Activated CD4-positive, alpha-beta T cell treated with anti-CD3 and anti-CD28 coated beads, Interleukin-2, amount 10 ng/mL, durations not matched to agents 7 days and 5 days (primary cell): ENCODE measurements around the gene PAX8. TPM values are rescaled to one million over a fixed set of nuclear protein-coding genes. Genes with fewer than 3 reads are reported as not detected.
A peak's percentile ranks its signal among the peaks of the same experiment; 100 is the strongest.

ENCODE experiments used
- CTCF ChIA-PET: fragments of 350-600 bp; sonication (Branson Sonifier 250); formaldehyde crosslinking; loops from one replicate; lab custom pipeline; 2021; ENCODE audit warnings: antibody characterized with exemption; lab: Charles Lee
- POLR2A ChIA-PET: fragments of 350-600 bp; sonication (Branson Sonifier 250); formaldehyde crosslinking; loops from one replicate; lab custom pipeline; 2021; ENCODE audit warnings: antibody characterized with exemption; lab: Charles Lee
- DNase-seq: peaks from one replicate; pipeline ENCODE4 v3.0.0-alpha.2; 2020
- H3K27ac Mint-ChIP-seq: one replicate; pipeline ENCODE4 v1.8.0; 2021; ENCODE audit warnings: mild to moderate bottlenecking, moderate library complexity, mixed read lengths
- H3K27me3 Mint-ChIP-seq: one replicate; pipeline ENCODE4 v1.8.0; 2021; ENCODE audit warnings: mixed read lengths
- H3K36me3 Mint-ChIP-seq: one replicate; pipeline ENCODE4 v1.8.0; 2021; ENCODE audit warnings: low read depth, mixed read lengths
- H3K4me1 Mint-ChIP-seq: one replicate; pipeline ENCODE4 v1.8.0; 2021; ENCODE audit warnings: mixed read lengths
- H3K4me3 Mint-ChIP-seq: one replicate; pipeline ENCODE4 v1.8.0; 2021; ENCODE audit warnings: mild to moderate bottlenecking, moderate library complexity, mixed read lengths
- H3K9me3 Mint-ChIP-seq: one replicate; pipeline ENCODE4 v1.8.0; 2021; ENCODE audit warnings: mixed read lengths
- total RNA-seq, 2 experiments: library from RNA; stranded (reverse); gene quantifications; one replicate each; pipeline ENCODE4 v1.2.3, GENCODE V29; 2021

Gene PAX8
- total RNA-seq, 2 experiments from 2014 or later: 0.69 to 0.74 TPM

DNA sequence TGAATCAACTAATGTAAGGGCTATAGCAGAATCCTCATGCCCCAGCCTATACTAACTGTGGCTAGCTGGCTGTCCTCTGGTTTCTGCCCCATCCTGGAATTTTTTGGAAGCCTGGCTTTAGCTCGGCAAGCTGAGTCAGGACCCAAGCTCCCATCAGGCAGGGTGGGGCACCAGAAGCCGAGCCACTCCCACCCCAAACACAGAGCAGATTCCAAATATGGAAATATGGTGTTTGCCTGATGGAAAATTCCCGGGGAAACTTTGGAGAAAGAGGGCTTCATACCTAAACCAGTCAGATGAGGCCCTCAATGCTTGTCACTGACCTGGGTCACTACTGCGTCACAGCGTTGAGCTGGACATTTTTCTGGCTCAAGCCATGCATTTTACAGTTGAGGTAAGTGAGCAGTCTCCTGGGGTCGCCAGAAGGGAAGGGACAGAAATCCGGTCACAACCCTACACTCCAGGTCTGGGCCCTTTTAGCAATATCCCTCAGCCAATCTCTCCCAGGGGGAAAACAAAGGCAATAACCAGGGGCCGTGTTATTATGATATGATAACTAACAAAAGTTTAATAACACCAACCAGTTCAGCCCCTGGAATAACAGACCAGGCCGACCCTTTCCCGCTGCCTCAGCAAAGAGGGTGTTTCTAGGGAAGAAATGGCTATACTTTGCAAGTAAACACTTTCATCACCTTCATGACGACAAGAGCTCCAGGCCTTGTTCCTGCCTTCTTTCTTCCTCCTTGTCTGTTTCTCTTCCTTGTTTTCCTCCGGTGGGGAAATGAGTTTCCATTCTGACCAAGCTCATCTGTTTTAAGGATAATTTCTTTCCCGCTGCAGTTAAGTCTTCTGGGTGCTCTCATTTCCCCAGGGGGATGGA lies 67.3 kb downstream of the PAX8 start:
- peaks cover 10% of the 10 kb centered on the region for H3K4me1 Mint-ChIP-seq

DNA sequence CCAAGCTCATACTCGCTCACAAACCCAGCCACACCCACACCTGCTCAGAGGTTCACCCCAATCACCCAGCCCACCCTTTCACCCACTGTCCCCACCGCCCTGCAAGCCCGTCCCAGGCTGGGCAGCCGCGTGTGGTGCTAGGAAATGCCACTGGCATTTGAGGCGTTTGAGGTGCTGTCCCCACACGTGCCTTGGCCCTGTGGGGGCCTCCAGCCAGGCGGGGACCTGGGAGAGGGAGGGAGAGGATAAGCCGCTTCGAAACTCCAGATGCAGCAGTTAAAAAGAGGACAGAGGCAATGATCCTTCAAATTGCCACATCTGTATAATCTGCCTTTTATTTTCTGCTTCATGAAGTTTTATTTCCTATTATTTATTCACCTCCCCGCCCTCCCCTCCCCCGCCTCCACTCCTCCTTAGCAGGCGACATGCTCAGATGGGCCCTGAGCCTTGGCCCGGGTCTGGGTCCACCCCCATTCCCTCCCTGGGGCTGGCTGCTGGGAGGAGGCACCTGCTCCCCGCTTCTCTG lies 69.0 kb downstream of the PAX8 start:
- ChIA-PET POLR2A (no interaction called here), CTCF (interaction anchor here (1.3 kb wide), 1 partner anchor 11 kb away, joined by 3 read pairs; no protein-coding TSS in a partner anchor)
- H3K27me3 Mint-ChIP-seq: no peaks in the 10 kb centered on the region
- no peak overlapping the region for H3K27ac Mint-ChIP-seq
- no peaks in the 10 kb centered on the region for H3K36me3 Mint-ChIP-seq
- no peak for DNase-seq
- H3K9me3 Mint-ChIP-seq: no peaks in the 10 kb centered on the region
- H3K4me1 Mint-ChIP-seq: peaks cover 8% of the 10 kb centered on the region
- no peak overlapping the region for H3K4me3 Mint-ChIP-seq

More for the DNA sequence above, 67.3 kb downstream of the PAX8 start:
- ChIA-PET POLR2A (no interaction called here), CTCF (interaction anchor here (2.3 kb wide), 1 partner anchor 11 kb away, joined by 13 read pairs; no protein-coding TSS in a partner anchor)
- H3K9me3 Mint-ChIP-seq: no peaks in the 10 kb centered on the region
- no peak overlapping the region for H3K27ac Mint-ChIP-seq
- no peaks in the 10 kb centered on the region for H3K36me3 Mint-ChIP-seq
- DNase-seq: no peak
- H3K27me3 Mint-ChIP-seq: no peaks in the 10 kb centered on the region
- H3K4me3 Mint-ChIP-seq: no peak overlapping the region

DNA sequence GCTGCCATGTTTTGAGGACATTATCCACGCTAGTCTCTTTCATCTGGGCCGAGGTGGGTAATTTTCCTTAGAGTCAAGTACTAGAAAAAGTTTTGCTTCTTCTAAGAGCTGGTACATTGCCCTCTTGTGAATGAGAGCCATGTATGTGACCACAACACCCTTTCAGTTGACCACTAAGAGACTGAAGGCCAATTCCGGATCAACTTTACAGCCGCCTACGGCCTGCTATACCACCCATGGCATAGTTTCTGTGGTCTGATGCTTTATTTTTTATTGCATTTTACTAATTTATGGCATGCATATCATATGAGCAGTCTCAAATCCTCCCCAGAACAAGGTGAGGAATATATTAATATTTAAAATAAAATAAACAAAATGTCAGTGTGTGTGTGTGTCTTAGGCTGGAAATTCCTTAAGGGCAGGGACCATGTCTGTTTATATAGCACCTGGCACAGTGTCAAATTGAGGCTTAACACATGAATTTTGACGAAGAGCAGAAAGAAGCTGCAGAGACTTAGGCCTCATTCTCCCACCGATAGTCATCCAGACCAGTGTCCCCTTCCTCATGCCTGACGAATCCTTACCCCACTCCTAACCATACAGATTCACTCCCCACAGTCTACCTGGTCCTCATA lies 69.6 kb downstream of the PAX8 start:
- H3K36me3 Mint-ChIP-seq: peaks cover 3% of the 10 kb centered on the region
- ChIA-PET POLR2A (no interaction called here), CTCF (interaction anchor here (0.5 to 1.3 kb wide), 2 partner anchors 11 to 71 kb away, joined by 3 read pairs; no protein-coding TSS in a partner anchor)
- no peak for DNase-seq
- H3K4me3 Mint-ChIP-seq: no peak overlapping the region
- H3K27me3 Mint-ChIP-seq: no peaks in the 10 kb centered on the region
- peaks cover 4% of the 10 kb centered on the region for H3K4me1 Mint-ChIP-seq
- H3K9me3 Mint-ChIP-seq: no peaks in the 10 kb centered on the region
- no peak overlapping the region for H3K27ac Mint-ChIP-seq

DNA sequence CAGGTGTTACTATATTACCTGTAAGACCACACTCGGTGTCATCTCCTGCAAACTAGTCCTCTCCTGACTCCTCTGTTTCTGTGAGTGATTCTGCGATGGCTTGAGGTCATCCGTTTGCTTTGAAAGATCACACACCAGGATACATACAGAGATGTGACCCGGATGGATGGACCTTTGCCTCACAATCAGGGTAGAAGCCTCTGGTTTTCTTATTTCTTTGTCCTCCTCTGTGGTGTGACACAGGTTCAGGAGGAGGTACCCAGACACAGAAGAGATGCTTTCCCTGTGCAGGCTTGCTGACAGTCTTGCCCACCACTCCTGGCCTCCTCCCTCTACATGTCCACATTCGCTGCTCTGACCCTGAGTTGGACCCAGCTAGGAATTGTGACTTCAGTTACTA lies 70.3 kb downstream of the PAX8 start:
- Mint-ChIP-seq H3K27ac (peak overlapping the region; percentile 0), H3K36me3 (peaks cover 7% of the 10 kb centered on the region), H3K4me1 (peaks cover 5% of the 10 kb centered on the region), H3K9me3 (no peaks in the 10 kb centered on the region), H3K27me3 (no peaks in the 10 kb centered on the region), H3K4me3 (no peak overlapping the region)
- ChIA-PET POLR2A (no interaction called here), CTCF (interaction anchor here (0.5 to 1.3 kb wide), 2 partner anchors 10 to 70 kb away, joined by 3 read pairs; no protein-coding TSS in a partner anchor)
- no peak for DNase-seq

DNA sequence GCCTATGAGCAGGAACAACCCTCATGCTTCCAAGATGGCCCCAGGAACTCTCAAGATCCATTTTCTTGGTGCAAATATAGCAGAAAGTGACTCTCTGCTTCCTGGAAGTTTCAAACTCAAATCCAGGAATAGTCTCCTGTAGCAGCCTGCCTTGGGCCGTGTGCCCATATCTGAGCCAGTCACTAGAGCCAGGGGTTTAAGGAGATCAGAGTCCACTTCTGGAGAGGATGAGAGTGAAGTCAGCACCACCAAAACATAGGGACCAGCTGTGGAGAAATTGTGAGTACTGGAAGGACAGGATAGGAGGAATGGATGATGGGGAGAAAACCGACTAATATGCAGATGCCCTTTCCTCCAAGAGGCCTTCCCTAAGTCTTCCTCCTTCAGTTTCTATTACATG lies 71.7 kb downstream of the PAX8 start:
- Mint-ChIP-seq H3K4me1 (peaks cover 10% of the 10 kb centered on the region), H3K9me3 (no peaks in the 10 kb centered on the region), H3K27ac (peak overlapping the region; percentile 38), H3K4me3 (no peak overlapping the region), H3K27me3 (no peaks in the 10 kb centered on the region), H3K36me3 (peaks cover 16% of the 10 kb centered on the region)
- CTCF ChIA-PET: interaction anchor here (1.0 to 7.1 kb wide), 5 partner anchors 10 to 158 kb away, joined by 4 to 51 read pairs (median 4); partner anchors contain the start of gene PSD4
- DNase-seq: no peak
- POLR2A ChIA-PET: interaction anchor here (0.6 kb wide), 1 partner anchor 50 kb away, joined by 3 read pairs; no protein-coding TSS in a partner anchor

DNA sequence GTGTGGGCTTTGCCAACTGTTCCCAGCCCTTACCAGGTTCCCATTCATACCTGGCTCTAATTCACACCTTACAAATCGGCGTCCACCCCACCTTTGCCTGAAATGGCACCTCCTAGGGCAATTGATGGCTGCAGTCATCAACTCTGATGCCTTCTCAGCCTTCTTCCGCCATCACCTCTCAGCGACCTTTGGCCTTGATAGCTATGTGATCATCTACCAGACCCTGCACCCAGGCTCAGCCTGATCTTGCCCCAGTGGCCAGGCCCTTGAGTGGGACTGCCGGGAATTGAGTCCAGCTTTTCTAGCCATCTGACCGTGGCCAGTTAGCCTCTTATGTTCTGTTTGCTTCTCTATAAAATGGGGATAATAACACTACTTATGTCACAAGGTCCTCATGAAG lies 72.5 kb downstream of the PAX8 start:
- no peaks in the 10 kb centered on the region for H3K27me3 Mint-ChIP-seq
- H3K27ac Mint-ChIP-seq: no peak overlapping the region
- peaks cover 10% of the 10 kb centered on the region for H3K4me1 Mint-ChIP-seq
- no peaks in the 10 kb centered on the region for H3K9me3 Mint-ChIP-seq
- no peak for DNase-seq
- ChIA-PET POLR2A (no interaction called here), CTCF (interaction anchor here (0.7 to 7.1 kb wide), 12 partner anchors 9 to 184 kb away, joined by 3 to 51 read pairs (median 6); partner anchors contain the start of gene PSD4)
- H3K4me3 Mint-ChIP-seq: no peak overlapping the region
- H3K36me3 Mint-ChIP-seq: peaks cover 19% of the 10 kb centered on the region

DNA sequence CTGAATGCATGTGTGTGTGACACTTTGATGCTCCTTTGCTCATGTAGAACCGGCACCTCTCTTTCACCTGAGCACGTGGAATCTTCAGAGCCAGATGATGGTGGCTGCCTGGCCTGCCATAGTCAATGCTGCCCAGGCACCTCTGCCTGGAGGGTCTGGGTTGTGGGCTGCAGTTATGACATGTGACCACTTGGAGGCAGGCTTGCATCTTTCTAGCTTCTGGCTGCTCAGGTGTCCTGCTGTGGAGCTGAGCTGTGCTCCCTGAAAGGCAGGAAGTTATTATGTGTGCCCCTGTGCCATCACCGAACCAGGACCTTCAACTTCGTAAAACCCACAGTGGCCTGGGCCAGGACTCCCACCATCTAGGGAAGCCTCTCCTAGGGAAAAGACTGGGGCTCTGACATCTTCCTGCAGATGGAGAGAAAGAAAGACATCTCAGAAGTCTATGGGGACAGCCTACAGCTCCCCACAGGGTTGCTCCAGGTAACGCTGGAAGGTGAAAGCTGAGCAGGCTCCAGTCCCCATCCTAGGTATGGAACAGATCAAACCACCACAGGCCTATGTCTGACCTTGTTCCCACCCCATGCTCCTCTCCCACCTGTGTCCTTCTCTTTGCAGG lies 74.7 kb downstream of the PAX8 start:
- DNase-seq: peak; percentile 80
- no peaks in the 10 kb centered on the region for H3K27me3 Mint-ChIP-seq
- H3K4me1 Mint-ChIP-seq: peaks cover 12% of the 10 kb centered on the region
- CTCF ChIA-PET: interaction anchor here (0.6 to 7.1 kb wide), 20 partner anchors 10 to 186 kb away, joined by 3 to 51 read pairs (median 4); no protein-coding TSS in a partner anchor
- peaks cover 38% of the 10 kb centered on the region for H3K36me3 Mint-ChIP-seq
- POLR2A ChIA-PET: interaction anchor here (0.6 kb wide), 1 partner anchor 20 kb away, joined by 3 read pairs; no protein-coding TSS in a partner anchor
- no peaks in the 10 kb centered on the region for H3K9me3 Mint-ChIP-seq
- H3K4me3 Mint-ChIP-seq: no peak overlapping the region
- H3K27ac Mint-ChIP-seq: peak overlapping the region; percentile 65

DNA sequence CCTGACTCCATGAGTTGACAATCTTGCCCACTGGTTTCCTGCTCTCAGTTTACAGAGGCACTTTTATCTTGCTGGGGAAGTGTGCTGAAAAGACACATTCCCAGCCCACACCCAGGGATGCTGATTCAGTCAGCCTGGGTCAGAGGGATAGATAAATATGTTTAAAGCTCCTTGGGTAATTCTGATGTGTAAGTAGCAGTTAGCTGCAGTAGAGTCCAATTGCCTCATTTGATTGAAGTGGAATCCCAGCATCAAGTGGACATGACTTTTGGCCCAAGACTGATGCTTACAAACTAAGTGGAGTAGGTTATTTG lies 75.5 kb downstream of the PAX8 start:
- Mint-ChIP-seq H3K27ac (no peak overlapping the region), H3K27me3 (no peaks in the 10 kb centered on the region), H3K4me3 (no peak overlapping the region), H3K36me3 (peaks cover 40% of the 10 kb centered on the region), H3K9me3 (no peaks in the 10 kb centered on the region), H3K4me1 (peaks cover 15% of the 10 kb centered on the region)
- ChIA-PET CTCF (interaction anchor here (1.1 to 7.1 kb wide), 8 partner anchors 10 to 123 kb away, joined by 4 to 51 read pairs (median 6); no protein-coding TSS in a partner anchor), POLR2A (interaction anchor here (0.5 kb wide), 1 partner anchor 65 kb away, joined by 3 read pairs; no protein-coding TSS in a partner anchor)
- DNase-seq: no peak

DNA sequence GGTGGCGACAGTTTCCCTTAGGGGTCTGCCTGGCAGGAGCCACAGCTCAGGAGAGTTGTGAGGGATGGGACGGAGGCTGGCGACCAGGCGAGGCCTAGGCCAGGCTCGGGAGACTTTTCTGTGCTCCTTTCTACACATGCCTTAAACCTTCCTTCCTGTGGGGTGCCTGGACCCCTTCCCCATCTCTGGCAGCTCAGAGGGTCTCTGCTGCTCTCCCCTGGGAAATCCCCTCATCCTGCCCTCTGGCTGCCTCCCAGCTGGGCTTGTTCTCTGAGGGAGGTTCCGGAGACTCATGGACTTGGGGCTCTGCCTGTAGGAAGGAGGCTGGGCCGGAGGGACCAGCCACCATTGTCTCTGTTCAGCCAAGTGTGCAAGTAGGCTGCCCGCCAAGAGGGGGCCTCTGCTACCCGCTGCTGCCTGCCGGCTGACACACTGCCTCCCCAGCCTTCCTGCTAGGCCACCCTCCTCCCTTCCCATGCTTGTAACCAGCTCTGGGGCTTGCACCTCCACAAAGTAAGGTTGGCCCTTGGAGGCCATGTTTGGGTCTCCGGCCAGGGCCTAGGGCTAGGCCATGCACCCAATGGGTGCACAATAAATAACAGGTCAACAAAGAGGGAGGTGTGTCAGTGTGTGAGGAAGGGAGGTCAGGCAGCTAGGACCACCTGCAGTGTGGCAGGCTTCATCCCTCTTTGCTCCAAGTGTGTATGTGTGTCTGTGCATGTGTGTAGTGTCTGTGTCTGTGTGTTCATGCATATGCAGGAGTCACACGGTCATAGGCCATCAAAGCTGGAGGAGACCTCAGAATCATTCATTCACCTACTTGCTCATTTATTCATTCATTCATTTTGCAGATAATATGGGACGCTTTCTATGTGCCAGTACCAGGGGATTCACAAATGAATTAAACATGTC lies 76.2 kb downstream of the PAX8 start:
- no peaks in the 10 kb centered on the region for H3K27me3 Mint-ChIP-seq
- no peak overlapping the region for H3K27ac Mint-ChIP-seq
- H3K9me3 Mint-ChIP-seq: no peaks in the 10 kb centered on the region
- no peak overlapping the region for H3K4me3 Mint-ChIP-seq
- ChIA-PET POLR2A (no interaction called here), CTCF (interaction anchor here (0.6 to 7.1 kb wide), 9 partner anchors 9 to 261 kb away, joined by 3 to 51 read pairs (median 5); no protein-coding TSS in a partner anchor)
- H3K36me3 Mint-ChIP-seq: peaks cover 45% of the 10 kb centered on the region
- H3K4me1 Mint-ChIP-seq: peaks cover 19% of the 10 kb centered on the region
- no peak for DNase-seq

DNA sequence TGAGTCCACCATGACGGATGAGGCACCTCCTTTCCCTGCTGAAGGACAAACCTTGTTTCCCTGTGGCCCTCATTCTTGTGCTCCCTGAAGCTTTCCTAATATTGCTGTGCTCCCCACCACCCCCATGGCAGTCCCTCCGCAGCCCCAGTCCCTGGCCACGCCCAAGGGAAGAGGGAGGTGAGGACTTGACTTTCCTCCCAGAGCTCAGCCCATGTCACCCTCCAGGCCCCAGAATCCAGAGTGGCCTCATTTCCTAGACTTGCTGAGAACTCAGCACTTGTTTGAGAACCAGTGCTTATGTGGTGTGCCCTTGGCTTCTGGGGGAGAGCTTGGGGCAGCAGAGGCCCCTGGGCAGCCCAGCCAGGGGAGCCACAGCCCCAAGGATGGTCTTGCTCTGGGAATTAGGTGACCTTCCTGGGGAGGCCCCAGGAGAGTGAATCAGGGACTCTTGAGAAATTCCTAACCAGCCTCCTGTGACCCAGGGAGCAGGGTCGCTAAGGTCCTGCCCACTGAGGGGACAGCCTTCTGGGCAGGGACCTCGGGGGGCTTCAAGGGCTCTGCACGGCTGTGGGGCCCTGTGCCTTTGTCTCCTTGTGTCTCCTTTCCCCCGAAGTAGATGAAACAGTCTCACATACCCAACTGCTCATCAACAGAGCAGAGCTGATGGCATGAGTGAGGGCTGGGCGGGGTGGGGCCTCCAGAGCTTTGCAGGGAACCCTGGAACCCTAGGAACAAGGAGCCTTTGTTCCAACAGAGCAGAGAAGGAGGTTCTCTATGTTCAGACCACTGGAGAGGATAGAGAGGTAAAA lies 77.0 kb downstream of the PAX8 start:
- Mint-ChIP-seq H3K4me3 (no peak overlapping the region), H3K36me3 (peaks cover 54% of the 10 kb centered on the region), H3K4me1 (peaks cover 24% of the 10 kb centered on the region), H3K27me3 (no peaks in the 10 kb centered on the region), H3K9me3 (no peaks in the 10 kb centered on the region), H3K27ac (no peak overlapping the region)
- POLR2A ChIA-PET: no interaction called here
- CTCF ChIA-PET: interaction anchor here (0.5 to 7.1 kb wide), 5 partner anchors 21 to 273 kb away, joined by 3 to 51 read pairs (median 3); no protein-coding TSS in a partner anchor
- no peak for DNase-seq
